HL-60 (cell line): ENCODE measurements around the gene CDR2L.

Experiments
- CTCF ChIP-seq: IDR thresholded peaks from one replicate; pipeline ENCODE4 v1.5.1; 2011; ENCODE audit warnings: low read length, control low read depth, inconsistent platforms; ENCODE audit not compliant: insufficient read depth
- POLR2AphosphoS5 ChIP-seq: IDR thresholded peaks from 2 replicates; pipeline ENCODE4 v1.6.1; 2012; ENCODE audit warnings: low read depth

GRCh38 chr17:75041656-75042280, 54.3 kb downstream of the CDR2L start:
- TF ChIP-seq CTCF (no peak), POLR2AphosphoS5 (no peak)
